ELR (cell line): Measurements from ENCODE around the gene PPP1R14C.

Source experiments
- DNase-seq: peaks from one replicate; pipeline ENCODE4 v3.0.0-alpha.2; 2015; ENCODE audit warnings: low read depth

The PPP1R14C gene

DNA sequence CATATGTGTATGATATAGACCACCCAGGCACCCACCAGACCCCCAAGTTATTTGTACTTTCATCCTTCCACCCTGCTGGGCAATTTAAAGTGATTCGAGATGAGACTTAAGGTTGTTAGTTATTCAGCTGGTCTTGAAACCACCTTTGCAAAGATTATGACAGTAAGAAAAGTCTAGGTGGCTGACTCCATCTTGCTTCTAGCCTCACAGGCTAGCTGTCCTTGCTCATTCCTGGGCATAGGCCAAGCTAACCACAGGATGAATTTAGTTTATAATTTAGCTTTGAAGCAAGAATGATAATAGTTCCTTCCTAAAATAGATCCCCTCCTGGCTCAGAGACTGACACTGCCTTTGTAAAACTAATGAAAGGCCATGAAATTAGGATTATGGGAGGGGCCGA is 154.0 kb downstream of the PPP1R14C start:
- DNase-seq: no peak

GRCh38 chr6:150297327-150298029 is 154.6 kb downstream of the PPP1R14C start:
- DNase-seq: peak; percentile 43

- DNase-seq: no peak
Observed at GRCh38 chr6:150298030-150298380, 155.2 kb downstream of the PPP1R14C start.

DNA sequence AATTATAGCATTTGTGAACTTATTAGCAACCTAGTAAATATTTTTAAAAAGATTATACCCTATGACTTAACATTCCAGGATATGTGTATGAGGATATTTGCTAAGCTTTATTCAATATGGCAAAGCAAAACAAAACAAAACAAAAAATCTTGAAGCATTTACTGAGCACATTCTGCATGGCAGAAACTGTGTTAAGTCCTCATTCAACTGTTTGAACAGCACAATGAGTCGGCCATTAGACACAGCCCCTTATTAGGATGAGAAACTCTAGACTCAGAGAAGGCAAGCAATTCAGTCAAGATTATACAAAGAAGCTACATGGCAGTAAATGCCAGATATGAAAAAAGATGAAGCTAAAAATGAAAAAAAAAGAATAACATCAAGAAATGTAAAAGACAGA is 155.8 kb downstream of the PPP1R14C start:
- DNase-seq: no peak
